HG02763 (cell line): ENCODE measurements around the gene EDA.

Experiments used
- ATAC-seq: cut with Tn5 transposase; IDR thresholded peaks from one replicate; pipeline ENCODE4 v1.9.1; 2021; ENCODE audit warnings: mild to moderate bottlenecking, moderate library complexity; ENCODE audit not compliant: unreplicated experiment

The EDA gene

DNA sequence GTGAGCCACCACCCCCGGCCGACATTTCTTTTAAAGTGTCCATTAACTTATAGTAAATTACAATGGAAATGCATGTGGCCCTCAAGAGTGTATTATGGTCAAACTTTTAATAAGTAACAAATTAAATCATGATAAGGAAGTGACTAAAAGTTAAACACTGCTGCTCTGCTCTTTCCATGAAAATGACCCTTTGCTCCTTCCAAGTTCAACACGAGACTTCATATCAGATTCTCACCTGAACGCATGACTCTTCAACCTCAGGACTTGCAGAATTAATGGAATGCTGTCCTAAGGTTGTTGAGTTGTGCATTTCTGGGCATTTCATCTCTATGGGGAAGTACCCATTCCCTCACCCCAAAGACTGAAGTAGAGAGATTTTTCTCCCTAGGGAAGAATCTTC lies 406.7 kb downstream of the EDA start:
- ATAC-seq, result no peak

DNA sequence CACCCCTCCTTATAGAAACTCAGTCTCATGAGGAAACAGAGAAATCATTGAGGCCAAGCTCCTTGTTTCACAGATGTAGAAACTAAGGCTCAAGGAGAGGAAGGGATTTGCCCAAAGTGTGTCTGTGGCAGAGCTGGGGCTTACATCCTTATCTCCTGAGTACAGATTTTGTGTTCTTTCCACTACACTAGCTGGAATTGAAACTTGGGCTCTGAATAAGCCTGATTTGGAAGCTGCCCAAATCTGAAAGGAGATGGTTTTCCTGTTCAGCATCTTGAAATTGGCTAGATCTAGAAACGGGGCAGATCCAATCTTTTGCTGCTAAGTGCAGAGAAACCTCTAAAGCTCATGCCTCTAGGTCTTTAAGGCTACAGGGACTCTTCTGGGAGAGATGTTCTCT lies 409.6 kb downstream of the EDA start:
- ATAC-seq, result no peak

DNA sequence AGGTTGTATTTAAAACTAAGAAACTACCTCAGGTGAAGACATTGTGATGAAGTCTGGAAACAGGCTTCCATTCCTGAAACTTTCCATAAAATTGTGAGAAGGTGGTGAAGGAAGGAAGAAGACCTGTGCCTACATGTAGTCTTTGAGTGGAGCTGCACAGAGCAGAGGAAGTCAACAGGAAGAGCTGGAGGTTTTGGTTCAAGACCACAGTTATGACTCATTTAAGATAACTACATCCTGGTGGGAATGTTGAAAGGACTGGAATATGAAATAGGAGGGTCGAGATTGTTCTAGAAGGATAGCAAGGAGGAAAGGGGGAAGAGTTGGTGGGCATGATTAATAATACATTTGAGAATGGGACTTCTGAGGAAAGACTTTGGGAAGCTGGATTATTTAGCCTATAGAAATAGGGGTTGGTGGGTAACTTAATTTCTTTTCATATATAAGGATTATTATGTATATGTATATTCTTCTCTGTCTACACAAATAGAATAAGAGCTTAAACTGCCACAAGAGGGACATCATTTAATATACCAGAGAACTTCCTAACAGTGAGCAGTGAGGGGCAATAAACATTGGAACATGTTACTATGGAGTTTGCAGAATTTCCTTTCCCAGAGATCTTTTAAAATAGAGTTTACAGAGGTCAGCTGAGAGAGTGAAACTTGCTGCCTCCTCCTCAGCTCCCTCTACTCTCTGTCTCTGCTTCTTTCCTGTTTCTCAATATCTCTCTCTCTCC lies 410.4 kb downstream of the EDA start:
- ATAC-seq, result no peak

DNA sequence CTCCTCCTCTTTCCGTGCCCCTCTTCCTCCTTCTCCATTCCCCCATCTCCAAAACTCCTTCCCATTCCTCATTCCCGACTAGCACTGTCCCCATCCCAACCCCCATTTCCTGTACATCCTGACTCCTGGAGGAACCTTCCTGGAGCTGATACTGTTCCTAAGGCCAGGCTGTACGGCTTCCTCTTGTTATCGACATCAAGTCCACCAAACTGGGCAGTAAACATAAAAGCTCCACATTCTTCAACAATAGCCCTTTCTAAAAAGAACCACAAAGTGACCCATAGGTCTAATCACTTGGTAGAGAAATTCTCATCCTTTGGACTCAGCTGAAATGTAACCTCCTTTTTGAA lies 410.9 kb downstream of the EDA start:
- no peak for ATAC-seq

DNA sequence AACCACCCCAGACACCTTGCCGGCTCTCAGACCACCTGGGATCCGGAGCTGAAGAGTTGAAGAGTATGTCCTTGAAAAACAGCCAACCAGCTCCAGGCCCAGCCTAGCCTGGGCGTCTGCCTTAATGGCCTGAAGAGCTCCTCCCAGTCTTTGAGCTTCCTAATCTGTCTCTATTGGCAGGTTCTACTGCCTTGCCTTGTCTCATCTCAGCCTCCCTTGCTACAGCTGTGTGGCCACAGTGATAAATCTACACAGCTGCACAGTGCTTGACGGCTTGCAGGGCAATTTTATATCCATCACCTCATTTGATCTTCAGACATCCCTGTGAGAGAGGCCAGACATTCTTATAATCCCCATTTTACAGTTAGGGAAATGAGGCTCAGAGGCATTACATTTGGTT lies 413.9 kb downstream of the EDA start:
- ATAC-seq, result no peak

DNA sequence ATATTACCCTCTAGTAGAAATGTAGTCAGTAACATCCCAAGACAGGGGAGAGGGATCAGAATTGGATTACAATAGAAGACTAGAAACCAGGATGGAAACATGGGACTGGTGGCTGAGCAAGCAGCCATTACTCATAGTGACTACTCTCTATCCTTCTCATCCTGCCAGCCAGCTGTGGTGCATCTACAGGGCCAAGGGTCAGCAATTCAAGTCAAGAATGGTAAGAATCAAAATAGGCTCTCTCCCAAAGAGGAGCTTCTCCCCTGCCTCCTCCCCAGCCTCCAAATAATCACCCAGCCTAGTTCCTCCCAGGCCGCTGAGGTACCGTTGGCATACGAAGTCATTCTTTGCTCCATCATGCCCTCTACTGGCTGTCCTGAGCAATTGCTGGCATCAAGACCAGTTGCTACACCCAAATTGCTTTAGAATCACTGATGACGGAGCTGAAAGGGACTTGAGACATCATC lies 414.4 kb downstream of the EDA start:
- ATAC-seq, result peak; percentile 51

DNA sequence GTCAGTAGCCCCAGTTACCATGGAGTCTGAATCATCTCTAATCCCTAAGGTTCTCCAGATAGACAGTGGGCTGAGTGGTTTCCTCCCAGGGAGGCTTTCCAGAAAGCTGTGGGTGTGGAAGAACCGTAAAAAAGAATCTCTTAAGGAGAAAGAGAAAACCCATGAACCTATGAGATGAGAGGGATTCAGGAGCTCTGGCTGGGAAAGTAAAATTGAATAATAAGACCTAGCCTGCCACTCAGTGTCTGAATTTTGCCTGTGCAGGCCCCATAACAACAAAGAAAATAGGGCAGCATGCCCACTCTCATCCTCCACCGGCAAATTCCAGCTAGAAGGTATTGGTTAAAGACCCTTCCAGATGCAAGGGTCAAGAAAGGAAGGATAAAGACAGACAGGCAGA lies 416.9 kb downstream of the EDA start:
- ATAC-seq, result no peak

DNA sequence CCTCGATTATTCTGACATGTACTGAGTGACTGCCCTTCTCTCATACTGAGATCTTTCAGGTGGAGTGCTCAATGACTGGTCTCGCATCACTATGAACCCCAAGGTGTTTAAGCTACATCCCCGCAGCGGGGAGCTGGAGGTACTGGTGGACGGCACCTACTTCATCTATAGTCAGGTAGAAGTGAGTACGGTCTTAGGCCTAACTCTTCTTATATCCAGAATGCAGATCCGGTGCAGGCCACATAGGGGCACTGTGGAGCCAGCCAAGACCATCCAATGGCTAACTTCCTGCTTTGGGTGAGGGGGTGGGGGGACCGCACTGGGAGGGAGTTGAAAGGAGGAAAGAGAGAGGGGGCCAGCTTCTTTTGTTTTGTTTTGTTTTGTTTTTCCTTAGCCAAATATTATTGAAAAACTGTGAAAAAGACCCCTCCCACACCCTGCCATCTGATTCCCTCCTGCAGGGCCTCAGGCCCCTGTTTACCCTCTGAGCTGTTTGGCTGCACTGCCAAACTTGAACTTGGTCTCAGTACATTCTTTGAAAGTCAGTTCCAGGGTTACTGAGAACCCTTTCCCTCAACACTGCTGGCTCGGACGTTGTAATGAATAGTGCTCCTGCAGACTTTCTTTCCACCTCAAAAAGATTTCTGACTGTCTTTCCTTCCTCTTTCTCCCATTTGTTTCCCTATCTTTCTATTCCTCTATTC lies 417.6 kb downstream of the EDA start:
- no peak for ATAC-seq

DNA sequence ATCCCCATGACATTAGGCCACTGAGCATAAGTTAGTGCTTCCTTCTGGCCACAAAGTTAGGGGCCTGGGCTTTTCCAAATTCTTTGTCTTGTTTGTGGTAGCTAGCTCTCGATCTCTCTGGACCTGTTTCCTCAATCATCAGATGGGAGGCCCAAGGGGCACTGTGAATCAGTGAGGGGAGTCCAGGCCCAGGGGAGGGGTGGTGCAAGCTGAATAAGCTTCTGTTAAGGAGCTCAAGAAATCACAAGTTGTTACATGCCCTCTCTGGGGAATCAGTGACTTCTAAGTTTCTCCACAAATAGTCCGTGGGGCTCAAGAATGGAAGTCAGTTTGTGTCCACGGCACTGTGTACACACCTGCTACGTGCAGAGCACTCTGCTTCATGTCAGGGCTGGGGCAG lies 418.7 kb downstream of the EDA start:
- no peak for ATAC-seq

- no peak for ATAC-seq
These were observed 422.6 kb downstream of the EDA start for GRCh38 chrX:70038515-70038914.

GRCh38 chrX:70038951-70039350 lies 423.0 kb downstream of the EDA start:
- no peak for ATAC-seq

DNA sequence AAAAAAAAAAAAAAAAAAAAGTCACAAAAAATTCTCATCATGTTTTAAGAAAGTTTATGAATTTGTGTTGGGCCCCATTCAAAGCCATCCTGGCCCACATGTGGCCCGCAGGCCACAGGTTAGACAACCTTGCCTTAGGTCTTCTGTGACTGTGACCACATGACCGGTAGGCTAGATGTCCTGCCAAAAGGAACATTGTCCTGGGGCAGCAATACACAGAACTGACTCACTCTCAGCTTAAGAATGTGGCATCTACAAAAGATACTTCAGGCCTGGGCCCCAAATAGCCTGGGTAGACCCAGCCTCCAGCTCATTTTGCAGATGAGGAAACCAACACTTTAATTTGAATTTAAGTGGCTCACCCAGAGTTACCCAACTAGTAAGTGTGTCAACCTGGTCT lies 423.8 kb downstream of the EDA start:
- no peak for ATAC-seq

GRCh38 chrX:70041993-70042392 lies 426.1 kb downstream of the EDA start:
- ATAC-seq, result no peak

GRCh38 chrX:70042399-70043371 lies 426.8 kb downstream of the EDA start:
- ATAC-seq, result no peak

DNA sequence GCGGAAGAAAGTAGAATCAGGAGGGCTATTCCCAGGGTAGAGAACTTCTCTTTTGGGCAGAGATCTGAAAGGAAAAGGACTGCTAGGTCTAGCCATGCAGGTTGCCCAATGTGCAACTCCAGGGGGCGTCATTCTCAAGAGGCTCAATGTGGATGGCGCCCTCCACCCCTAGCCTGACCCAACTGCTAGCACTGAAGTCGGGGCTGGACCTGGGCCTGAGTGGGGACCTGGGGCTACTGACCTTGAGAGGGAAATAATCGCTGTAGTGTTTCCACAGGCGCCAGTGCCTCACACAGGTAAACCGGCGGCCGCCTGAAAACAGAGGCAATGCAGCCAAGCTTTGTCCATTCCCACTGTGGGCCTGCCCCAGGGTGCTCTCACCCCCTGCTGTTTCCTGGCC lies 427.8 kb downstream of the EDA start:
- no peak for ATAC-seq

GRCh38 chrX:70044541-70045245 lies 428.8 kb downstream of the EDA start:
- no peak for ATAC-seq

DNA sequence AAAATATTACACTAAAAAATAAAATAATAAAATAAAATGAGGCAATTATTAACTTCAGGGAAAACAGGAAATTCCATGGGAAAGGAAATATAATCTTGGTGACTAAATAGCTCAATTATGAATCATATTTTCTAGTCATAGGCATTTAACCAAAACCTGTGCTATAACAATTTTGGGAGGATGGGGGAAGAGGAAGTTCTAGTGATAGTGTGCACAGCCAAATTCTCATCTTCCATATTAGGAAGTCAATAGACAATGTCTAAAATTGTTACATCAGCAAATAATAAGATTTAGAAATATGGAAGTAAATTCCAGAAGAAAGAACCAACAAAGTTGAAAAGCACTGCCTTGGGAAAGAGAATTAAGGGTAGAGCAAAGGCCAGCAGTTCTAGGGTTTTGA lies 431.1 kb downstream of the EDA start:
- ATAC-seq, result no peak

GRCh38 chrX:70049406-70049805 lies 433.5 kb downstream of the EDA start:
- ATAC-seq, result no peak

DNA sequence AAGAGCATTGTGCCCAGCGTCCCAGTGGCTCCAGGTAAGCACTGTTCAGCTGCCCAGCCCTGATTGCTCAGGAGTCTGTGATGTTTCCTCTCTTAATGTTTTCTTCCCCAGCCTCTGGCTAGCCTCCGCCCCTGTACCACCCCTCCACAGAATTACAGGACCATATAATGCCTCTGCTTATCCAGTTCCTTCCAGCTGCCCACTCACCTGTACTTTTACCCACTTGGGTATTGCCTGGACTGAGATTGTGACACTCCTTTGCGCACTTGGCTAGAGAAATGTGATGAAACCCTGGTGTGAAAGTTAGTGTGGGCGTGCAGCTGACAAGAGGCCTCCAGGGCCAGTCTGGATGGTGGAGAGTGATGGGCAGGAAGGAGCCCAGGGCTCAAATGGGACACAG lies 434.0 kb downstream of the EDA start, which contains the start of gene AWAT2:
Gene AWAT2 (minus strand): TSS at position 14 of the 400 bp plus-strand sequence. CDS start 6 bp downstream, at position 8.
- ATAC-seq, result no peak

GRCh38 chrX:70052895-70053615 lies 437.1 kb downstream of the EDA start:
- ATAC-seq, result no peak
